A549 (cell line): ENCODE results near the gene LDLRAD3. TPM values are rescaled to one million over a fixed set of nuclear protein-coding genes. Genes with fewer than 3 reads are reported as not detected.

Experiments
- ATAC-seq, 2 experiments: fragments of 200-7000 bp in 1 of 2; fragments of >200 bp in 1 of 2; cut with Nextera tagmentation in 1 of 2; cut with Tn5 transposase in 1 of 2; 3 replicates each; pipeline versions ENCODE4 v1.8.0 to v1.9.1; 2018 to 2020; ENCODE audit warnings: mild to moderate bottlenecking in 1 of 2, moderate library complexity in 1 of 2
- CTCF ChIA-PET: fragments of 300-600 bp; sonication (Branson Sonifier 250); formaldehyde crosslinking; extraction: SDS; loops from one replicate; lab custom pipeline; 2021; ENCODE audit warnings: antibody characterized with exemption, inconsistent platforms; lab: Yijun Ruan, JAX
- POLR2A ChIA-PET: fragments of 350-600 bp; formaldehyde crosslinking; extraction: SDS; loops from one replicate; lab custom pipeline; 2021; ENCODE audit warnings: antibody characterized with exemption, inconsistent platforms; lab: Yijun Ruan, JAX
- DNase-seq, 2 experiments: peaks; one replicate each; pipeline versions ENCODE4 v3.0.0 to v3.0.0-alpha.2; 2011 to 2016; ENCODE audit warnings: low read depth in 1 of 2, low spot score in 1 of 2
- FAIRE-seq: peaks from 2 replicates; lab custom pipeline; 2011; peaks lifted over from hg19 to GRCh38; lab: Jason Lieb, UNC
- H3K27ac ChIP-seq, 2 experiments: fragments of >200 bp; sonication (Bioruptor Twin); formaldehyde crosslinking; 3 replicates each; pipeline ENCODE4 v1.5.1; 2016 to 2017
- H3K4me1 ChIP-seq: fragments of >200 bp; sonication (Bioruptor Twin); formaldehyde crosslinking; 3 replicates; pipeline ENCODE4 v1.6.1; 2016
- H3K4me2 ChIP-seq: fragments of >200 bp; sonication (Bioruptor Twin); formaldehyde crosslinking; 3 replicates; pipeline ENCODE4 v1.6.1; 2016
- H3K4me3 ChIP-seq: fragments of >200 bp; sonication (Bioruptor Twin); formaldehyde crosslinking; 3 replicates; pipeline ENCODE4 v1.5.1; 2016
- H3K9me3 ChIP-seq: fragments of >200 bp; sonication (Bioruptor Twin); formaldehyde crosslinking; 3 replicates; pipeline ENCODE4 v1.6.1; 2016
- BHLHE40 ChIP-seq: IDR thresholded peaks from 2 replicates; pipeline ENCODE4 v1.6.1; 2012; ENCODE audit warnings: low read depth, low read length, inconsistent platforms
- CHD2 ChIP-seq: fragments of 150-350 bp; IDR thresholded peaks from 2 replicates; pipeline ENCODE4 v1.6.1; 2014; ENCODE audit warnings: low read length; ENCODE audit not compliant: partially characterized antibody
- ESRRA ChIP-seq: fragments of 150-350 bp; IDR thresholded peaks from 2 replicates; pipeline ENCODE4 v1.6.1; 2014; ENCODE audit warnings: mild to moderate bottlenecking, low read length, borderline replicate concordance
- FOSB ChIP-seq: fragments of 250-450 bp; sonication (Bioruptor Pico); IDR thresholded peaks from 2 replicates; pipeline ENCODE4 v1.5.0; 2020; ENCODE audit warnings: mild to moderate bottlenecking, moderate library complexity
- FOSL2 ChIP-seq, 2 experiments: fragments of 450-650 bp in 1 of 2; fragments of >200 bp in 1 of 2; sonication (Bioruptor Twin) in 1 of 2; formaldehyde crosslinking; IDR thresholded peaks; 2 replicates each; pipeline versions ENCODE4 v1.5.0 to v1.6.1; 2016 to 2020; ENCODE audit warnings: mild to moderate bottlenecking in 1 of 2, moderate library complexity in 1 of 2
- GATA3 ChIP-seq: IDR thresholded peaks from 2 replicates; pipeline ENCODE4 v1.6.1; 2012; ENCODE audit warnings: borderline replicate concordance
- HES2 ChIP-seq: fragments of >200 bp; sonication (Bioruptor Twin); formaldehyde crosslinking; IDR thresholded peaks from 2 replicates; pipeline ENCODE4 v1.6.1; 2016
- JUN ChIP-seq, 2 experiments: fragments of >200 bp; sonication (Bioruptor Twin); formaldehyde crosslinking; IDR thresholded peaks; 2 replicates in 1 of 2; 3 replicates in 1 of 2; pipeline ENCODE4 v1.6.1; 2016 to 2017
- KDM1A ChIP-seq: fragments of 200-600 bp; sonication (generic); IDR thresholded peaks from 2 replicates; pipeline ENCODE4 v1.6.1; 2016; ENCODE audit warnings: low read depth, mild to moderate bottlenecking
- MAFK ChIP-seq: fragments of 450-650 bp; IDR thresholded peaks from 2 replicates; pipeline ENCODE4 v1.6.1; 2014; ENCODE audit not compliant: partially characterized antibody
- MAZ ChIP-seq: fragments of 150-350 bp; IDR thresholded peaks from 2 replicates; pipeline ENCODE4 v1.6.1; 2014; ENCODE audit warnings: antibody characterized with exemption, low read depth, low read length, borderline replicate concordance
- MYC ChIP-seq: IDR thresholded peaks from 2 replicates; pipeline ENCODE4 v1.6.1; 2012; ENCODE audit warnings: mild to moderate bottlenecking, inconsistent platforms, low read length, improper control_type of control experiment, borderline replicate concordance
- NPAS2 ChIP-seq: fragments of 250-450 bp; sonication (Bioruptor Pico); IDR thresholded peaks from 2 replicates; pipeline ENCODE4 v1.8.0; 2022; ENCODE audit warnings: mild to moderate bottlenecking, moderate library complexity, borderline replicate concordance
- PBX3 ChIP-seq: IDR thresholded peaks from 2 replicates; pipeline ENCODE4 v1.6.1; 2012
- PHF8 ChIP-seq: fragments of 200-600 bp; sonication (generic); IDR thresholded peaks from 2 replicates; pipeline ENCODE4 v1.6.1; 2016; ENCODE audit warnings: low read depth, mild to moderate bottlenecking, antibody characterized with exemption, moderate library complexity, borderline replicate concordance
- POLR2A ChIP-seq: IDR thresholded peaks from 2 replicates; pipeline ENCODE4 v1.6.1; 2012; ENCODE audit warnings: mild to moderate bottlenecking, low read length
- POLR2AphosphoS2 ChIP-seq: conservative IDR thresholded peaks from 2 replicates; pipeline ENCODE4 v1.6.1; 2012; ENCODE audit warnings: low read length, improper control_type of control experiment, inconsistent platforms
- RAD21 ChIP-seq, 2 experiments: fragments of >200 bp in 1 of 2; sonication (Bioruptor Twin) in 1 of 2; formaldehyde crosslinking in 1 of 2; IDR thresholded peaks in 1 of 2; conservative IDR thresholded peaks in 1 of 2; 2 replicates in 1 of 2; 3 replicates in 1 of 2; pipeline ENCODE4 v1.6.1; 2012 to 2018; ENCODE audit warnings: inconsistent platforms in 1 of 2
- RARB ChIP-seq: fragments of 250-450 bp; sonication (Bioruptor Pico); IDR thresholded peaks from 2 replicates; pipeline ENCODE4 v1.8.0; 2021; ENCODE audit warnings: mild to moderate bottlenecking, moderate library complexity
- RCOR1 ChIP-seq: fragments of 150-350 bp; IDR thresholded peaks from 2 replicates; pipeline ENCODE4 v1.6.1; 2014; ENCODE audit warnings: antibody characterized with exemption, low read length, low read depth
- REST ChIP-seq: fragments of 200-600 bp; sonication (generic); IDR thresholded peaks from 2 replicates; pipeline ENCODE4 v1.6.1; 2016; ENCODE audit warnings: antibody characterized with exemption, mild to moderate bottlenecking, moderate library complexity
- SMC3 ChIP-seq: fragments of >200 bp; sonication (Bioruptor Twin); formaldehyde crosslinking; IDR thresholded peaks from 3 replicates; pipeline ENCODE4 v1.6.1; 2018; ENCODE audit warnings: inconsistent platforms
- ZC3H11A ChIP-seq: fragments of 450-650 bp; IDR thresholded peaks from 2 replicates; pipeline ENCODE4 v1.6.1; 2014; ENCODE audit warnings: antibody characterized with exemption, mild to moderate bottlenecking
- ZNF302 ChIP-seq: fragments of 250-450 bp; sonication (Bioruptor Pico); IDR thresholded peaks from 2 replicates; pipeline ENCODE4 v1.9.0; 2021; ENCODE audit warnings: inconsistent platforms, mild to moderate bottlenecking, moderate library complexity
- WGBS: methylation state at CpG from one replicate; pipeline ENCODE4 v1.1.6; 2017; ENCODE audit errors: missing lambda C conversion rate; 5-methylcytosine and 5-hydroxymethylcytosine counted together
- polyA plus RNA-seq, 4 experiments: library from polyadenylated mRNA; depleted of rRNA in 3 of 4; stranded (reverse); fragments of >200 nt; fragmentation: RNase III in 1 of 4; extraction: RNeasy Plus Mini Kit Qiagen cat#74134 plus additional on column Dnase treatment in 1 of 4; gene quantifications; 2 replicates in 3 of 4; 3 replicates in 1 of 4; pipeline ENCODE4 v1.2.3, GENCODE V29; 2011 to 2017
- TF ChIP-seq, protein P1 (sequence below): fragments of 150-350 bp; IDR thresholded peaks from 2 replicates; pipeline ENCODE4 v1.6.1; 2014; ENCODE audit warnings: low read depth, mild to moderate bottlenecking, low read length
- TF ChIP-seq, protein P2 (sequence below): fragments of 450-650 bp; IDR thresholded peaks from 2 replicates; pipeline ENCODE4 v1.6.1; 2014; ENCODE audit warnings: antibody characterized with exemption

The LDLRAD3 gene
- polyA plus RNA-seq, 2 of the 4 experiments (the other 2 are of a cell fraction): 10.5 to 13.2 TPM

DNA sequence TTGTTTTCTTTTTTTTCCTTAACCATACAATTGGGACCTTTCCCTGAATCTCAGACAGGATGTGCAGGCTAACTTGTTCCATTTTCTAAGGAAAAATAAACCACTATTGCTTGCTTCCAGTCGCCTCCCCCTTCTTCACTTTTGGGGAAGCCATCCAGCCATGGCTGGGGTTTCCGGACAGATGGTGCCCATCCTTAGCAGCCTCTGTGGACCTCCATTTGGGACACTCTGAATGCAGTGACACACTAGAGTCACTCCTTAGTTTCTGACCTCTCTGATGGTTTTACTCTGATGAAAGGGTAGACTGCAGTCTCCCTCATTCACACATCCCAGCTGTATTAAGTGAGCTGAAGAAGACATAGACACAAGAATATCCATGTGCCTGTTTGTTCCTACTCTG, 198.1 kb downstream of the LDLRAD3 start:
- no peak overlapping the region for H3K27ac ChIP-seq
- no peaks in the 10 kb centered on the region for H3K9me3 ChIP-seq
- 89% methylated on average over 2 of the region's 2 CpGs for WGBS
- no peak for DNase-seq
- no peak for ATAC-seq
- H3K4me2 ChIP-seq: no peak overlapping the region
- H3K4me1 ChIP-seq: peaks cover 12% of the 10 kb centered on the region
- POLR2A ChIA-PET: no interaction called here
- no peak for TF ChIP-seq SMC3
- TF ChIP-seq, protein P1, sequence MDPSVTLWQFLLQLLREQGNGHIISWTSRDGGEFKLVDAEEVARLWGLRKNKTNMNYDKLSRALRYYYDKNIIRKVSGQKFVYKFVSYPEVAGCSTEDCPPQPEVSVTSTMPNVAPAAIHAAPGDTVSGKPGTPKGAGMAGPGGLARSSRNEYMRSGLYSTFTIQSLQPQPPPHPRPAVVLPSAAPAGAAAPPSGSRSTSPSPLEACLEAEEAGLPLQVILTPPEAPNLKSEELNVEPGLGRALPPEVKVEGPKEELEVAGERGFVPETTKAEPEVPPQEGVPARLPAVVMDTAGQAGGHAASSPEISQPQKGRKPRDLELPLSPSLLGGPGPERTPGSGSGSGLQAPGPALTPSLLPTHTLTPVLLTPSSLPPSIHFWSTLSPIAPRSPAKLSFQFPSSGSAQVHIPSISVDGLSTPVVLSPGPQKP: no peak
- TF ChIP-seq REST: no peak
- no peak for TF ChIP-seq MAFK
- TF ChIP-seq BHLHE40: no peak
- FAIRE-seq: no peak
- CTCF ChIA-PET: interaction anchor here (1.5 to 2.1 kb wide), 2 partner anchors 10 to 320 kb away, joined by 5 read pairs; no protein-coding TSS in a partner anchor
- no peak overlapping the region for H3K4me3 ChIP-seq

- H3K9me3 ChIP-seq: no peaks in the 10 kb centered on the region
- FAIRE-seq: no peak
- ChIA-PET CTCF (interaction anchor here (1.5 to 2.1 kb wide), 2 partner anchors 11 to 320 kb away, joined by 5 read pairs; no protein-coding TSS in a partner anchor), POLR2A (no interaction called here)
- peak in 1 of 2 experiments; percentile 30; a peak in 1 of 6 replicates for ATAC-seq
- peaks cover 15% of the 10 kb centered on the region for H3K4me1 ChIP-seq
- WGBS: 85% methylated on average over 3 of the region's 8 CpGs
- TF ChIP-seq HES2: no peak
- TF ChIP-seq JUN (IDR thresholded peaks at IDR 0.05): no peak
- no peak for TF ChIP-seq CHD2
- no peak for TF ChIP-seq ESRRA
- TF ChIP-seq MAFK: no peak
- TF ChIP-seq RCOR1: no peak
- no peak for TF ChIP-seq POLR2AphosphoS2
- no peak for DNase-seq
- H3K4me2 ChIP-seq: no peak overlapping the region
- no peak overlapping the region for H3K27ac ChIP-seq
- no peak overlapping the region for H3K4me3 ChIP-seq
Observed at GRCh38 chr11:36142439-36142838, 198.6 kb downstream of the LDLRAD3 start.

- Histone ChIP-seq H3K4me2 (no peak overlapping the region), H3K27ac (no peak overlapping the region), H3K4me3 (no peak overlapping the region), H3K4me1 (peaks cover 19% of the 10 kb centered on the region), H3K9me3 (no peaks in the 10 kb centered on the region)
- POLR2A ChIA-PET: no interaction called here
- 88% methylated on average over 6 of the region's 6 CpGs for WGBS
- CTCF ChIA-PET: interaction anchor here (1.5 to 2.1 kb wide), 2 partner anchors 11 to 321 kb away, joined by 5 read pairs; no protein-coding TSS in a partner anchor
- ATAC-seq (no peak), DNase-seq (no peak), FAIRE-seq (no peak)
- TF ChIP-seq NPAS2: no peak
- no peak for TF ChIP-seq RARB (CRISPR knock-in tag)
- TF ChIP-seq FOSL2 (IDR thresholded peaks at IDR 0.05): no peak
- TF ChIP-seq FOSL2 (CRISPR knock-in tag; IDR thresholded peaks at IDR 0.05): no peak
- TF ChIP-seq, protein P2, sequence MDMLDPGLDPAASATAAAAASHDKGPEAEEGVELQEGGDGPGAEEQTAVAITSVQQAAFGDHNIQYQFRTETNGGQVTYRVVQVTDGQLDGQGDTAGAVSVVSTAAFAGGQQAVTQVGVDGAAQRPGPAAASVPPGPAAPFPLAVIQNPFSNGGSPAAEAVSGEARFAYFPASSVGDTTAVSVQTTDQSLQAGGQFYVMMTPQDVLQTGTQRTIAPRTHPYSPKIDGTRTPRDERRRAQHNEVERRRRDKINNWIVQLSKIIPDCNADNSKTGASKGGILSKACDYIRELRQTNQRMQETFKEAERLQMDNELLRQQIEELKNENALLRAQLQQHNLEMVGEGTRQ: no peak
- no peak for TF ChIP-seq MAZ
- TF ChIP-seq PBX3: no peak
- TF ChIP-seq POLR2A: no peak
- no peak for TF ChIP-seq MYC
- TF ChIP-seq JUN (IDR thresholded peaks at IDR 0.05): no peak
- TF ChIP-seq PHF8: no peak
- no peak for TF ChIP-seq ZNF302 (CRISPR knock-in tag)
- no peak for TF ChIP-seq KDM1A
- TF ChIP-seq ZC3H11A: no peak
- TF ChIP-seq GATA3: no peak
- TF ChIP-seq FOSB (CRISPR knock-in tag): no peak
- TF ChIP-seq RAD21 (conservative IDR thresholded peaks at IDR 0.05 in 1 of 2, IDR thresholded peaks at IDR 0.05 in 1 of 2): no peak
Observed at GRCh38 chr11:36142879-36143278, 199.0 kb downstream of the LDLRAD3 start.
